Muscle of arm (tissue), 12 donors: ENCODE data around the gene SNRK. TPM values are rescaled to one million over a fixed set of nuclear protein-coding genes. Genes with fewer than 3 reads are reported as not detected.

ENCODE experiments used
- DNase-seq: peaks from one replicate; pipeline ENCODE4 v3.0.0-alpha.2; 2013
- polyA plus RNA-seq, 12 donors: library from polyadenylated mRNA; unstranded; fragments of 120-200 nt; gene quantifications; one replicate each; pipeline ENCODE4 v1.2.1, GENCODE V29; 2013; ENCODE audit not compliant: insufficient read length in 12 of 12

The SNRK gene
- polyA plus RNA-seq, 12 donors: 30.7 to 38.7 (median 35.8) TPM; not detected in 1

GRCh38 chr3:43304126-43304525 lies 17.8 kb downstream of the SNRK start:
- DNase-seq: no peak

GRCh38 chr3:43307226-43307625 lies 20.9 kb downstream of the SNRK start:
- no peak for DNase-seq

- DNase-seq: no peak
Observed at GRCh38 chr3:43307649-43308048, 21.3 kb downstream of the SNRK start.

- DNase-seq: no peak
Observed at GRCh38 chr3:43309372-43310305, 23.3 kb downstream of the SNRK start.

- no peak for DNase-seq
Observed at GRCh38 chr3:43316783-43317460, 30.6 kb downstream of the SNRK start.

- DNase-seq: no peak
Observed at GRCh38 chr3:43317461-43318316, 31.3 kb downstream of the SNRK start.

GRCh38 chr3:43319376-43319775 lies 33.0 kb downstream of the SNRK start:
- DNase-seq: no peak

GRCh38 chr3:43319794-43320193 lies 33.5 kb downstream of the SNRK start:
- DNase-seq: no peak

- DNase-seq: no peak
Observed at GRCh38 chr3:43320288-43320687, 33.9 kb downstream of the SNRK start.

- no peak for DNase-seq
Observed at GRCh38 chr3:43323541-43323940, 37.2 kb downstream of the SNRK start.

GRCh38 chr3:43326891-43327581 lies 40.7 kb downstream of the SNRK start:
- no peak for DNase-seq

GRCh38 chr3:43327582-43327979 lies 41.2 kb downstream of the SNRK start:
- no peak for DNase-seq

GRCh38 chr3:43328653-43329052 lies 42.3 kb downstream of the SNRK start:
- DNase-seq: no peak

GRCh38 chr3:43330981-43331380 lies 44.6 kb downstream of the SNRK start:
- no peak for DNase-seq

GRCh38 chr3:43331381-43331780 lies 45.0 kb downstream of the SNRK start:
- DNase-seq: no peak

- no peak for DNase-seq
Observed at GRCh38 chr3:43334976-43335375, 48.6 kb downstream of the SNRK start.

GRCh38 chr3:43335799-43336198 lies 49.5 kb downstream of the SNRK start:
- no peak for DNase-seq

GRCh38 chr3:43338295-43338694 lies 52.0 kb downstream of the SNRK start:
- DNase-seq: no peak

GRCh38 chr3:43340403-43340802 lies 54.1 kb downstream of the SNRK start:
- DNase-seq: no peak

GRCh38 chr3:43341788-43342187 lies 55.4 kb downstream of the SNRK start:
- DNase-seq: no peak

- DNase-seq: no peak
Observed at GRCh38 chr3:43343185-43343584, 56.8 kb downstream of the SNRK start.

- no peak for DNase-seq
Observed at GRCh38 chr3:43343815-43344214, 57.5 kb downstream of the SNRK start.
